MM.1S (cell line): ENCODE data around the gene SMAD3.

ENCODE experiments used
- DNase-seq: peaks from one replicate; pipeline ENCODE4 v3.0.0-alpha.2; 2015
- H2AFZ ChIP-seq: fragments of 300-600 bp; sonication (generic); 2 replicates; pipeline ENCODE4 v1.6.0; 2016; ENCODE audit warnings: antibody characterized with exemption, low read length
- H3F3A ChIP-seq: fragments of 300-600 bp; sonication (generic); 2 replicates; pipeline ENCODE4 v1.6.1; 2016; ENCODE audit warnings: mild to moderate bottlenecking, antibody characterized with exemption, low read length, moderate library complexity, mixed read lengths; ENCODE audit not compliant: insufficient read depth
- H3K27ac ChIP-seq: fragments of 300-600 bp; sonication (generic); 2 replicates; pipeline ENCODE4 v1.5.1; 2016; ENCODE audit warnings: mild to moderate bottlenecking, low read length
- H3K27me3 ChIP-seq: fragments of 300-600 bp; sonication (generic); replicated peaks from 2 replicates; pipeline ENCODE4 v1.6.0; 2016; ENCODE audit warnings: low read length; ENCODE audit not compliant: insufficient read depth
- H3K36me3 ChIP-seq: fragments of 300-600 bp; sonication (generic); replicated peaks from 2 replicates; pipeline ENCODE4 v1.6.1; 2016; ENCODE audit warnings: mild to moderate bottlenecking, low read length, mixed read lengths; ENCODE audit not compliant: insufficient read depth
- H3K4me1 ChIP-seq: fragments of 300-600 bp; sonication (generic); 2 replicates; pipeline ENCODE4 v1.6.1; 2016; ENCODE audit warnings: low read length, mixed read lengths
- H3K4me2 ChIP-seq: fragments of 300-600 bp; sonication (generic); 2 replicates; pipeline ENCODE4 v1.6.0; 2016; ENCODE audit warnings: low read depth, low read length
- H3K4me3 ChIP-seq: fragments of 300-600 bp; sonication (generic); 2 replicates; pipeline ENCODE4 v1.5.1; 2016; ENCODE audit warnings: low read length, mixed read lengths
- H3K79me2 ChIP-seq: fragments of 300-600 bp; sonication (generic); 2 replicates; pipeline ENCODE4 v1.6.1; 2016; ENCODE audit warnings: mixed run types, low read length, mixed read lengths
- H3K9ac ChIP-seq: fragments of 300-600 bp; sonication (generic); 2 replicates; pipeline ENCODE4 v1.6.1; 2016; ENCODE audit warnings: low read length, mixed read lengths
- H3K9me2 ChIP-seq: fragments of 300-600 bp; sonication (generic); replicated peaks from 2 replicates; pipeline ENCODE4 v1.6.1; 2016; ENCODE audit warnings: mild to moderate bottlenecking, low read length, mixed read lengths; ENCODE audit not compliant: insufficient read depth
- H3K9me3 ChIP-seq: fragments of 300-600 bp; sonication (generic); replicated peaks from 2 replicates; pipeline ENCODE4 v1.6.1; 2016; ENCODE audit warnings: mild to moderate bottlenecking, low read length, mixed read lengths; ENCODE audit not compliant: insufficient read depth
- H4K20me1 ChIP-seq: fragments of 300-600 bp; sonication (generic); 2 replicates; pipeline ENCODE4 v1.6.1; 2016; ENCODE audit warnings: mild to moderate bottlenecking, low read length, moderate library complexity, mixed read lengths; ENCODE audit not compliant: insufficient read depth
- CTCF ChIP-seq: fragments of 300-600 bp; sonication (generic); IDR thresholded peaks from 2 replicates; pipeline ENCODE4 v1.5.1; 2016; ENCODE audit warnings: antibody characterized with exemption, low read length, mixed read lengths
- EZH2 ChIP-seq: fragments of 300-600 bp; sonication (generic); optimal IDR thresholded peaks from 2 replicates; pipeline ENCODE3; 2017; ENCODE audit warnings: low read depth, mild to moderate bottlenecking, antibody characterized with exemption, low read length, mixed read lengths
- EZH2phosphoT487 ChIP-seq: fragments of 300-600 bp; sonication (generic); IDR thresholded peaks from 2 replicates; pipeline ENCODE4 v1.6.1; 2018; ENCODE audit warnings: antibody characterized with exemption, low read length

The SMAD3 gene

GRCh38 chr15:67022587-67023105 is 42.8 kb upstream of the SMAD3 start:
- H3K4me3 ChIP-seq, result no peak overlapping the region
- no peaks in the 10 kb centered on the region for H4K20me1 ChIP-seq
- TF ChIP-seq EZH2phosphoT487 (no peak), EZH2 (no peak), CTCF (no peak)
- no peak overlapping the region for H3K9ac ChIP-seq
- no peaks in the 10 kb centered on the region for H3K79me2 ChIP-seq
- no peaks in the 10 kb centered on the region for H3K36me3 ChIP-seq
- no peaks in the 10 kb centered on the region for H3K9me3 ChIP-seq
- H3K4me2 ChIP-seq, result no peak overlapping the region
- H3K4me1 ChIP-seq, result peaks cover 24% of the 10 kb centered on the region
- H3K9me2 ChIP-seq, result no peaks in the 10 kb centered on the region
- no peak for DNase-seq
- no peaks in the 10 kb centered on the region for H3K27me3 ChIP-seq
- no peak overlapping the region for H3K27ac ChIP-seq
- no peak overlapping the region for H2AFZ ChIP-seq
- peaks cover 11% of the 10 kb centered on the region; the same call in 1 of the 2 replicates for H3F3A ChIP-seq

GRCh38 chr15:67023517-67024313 is 41.7 kb upstream of the SMAD3 start:
- no peak overlapping the region for H3K4me3 ChIP-seq
- no peaks in the 10 kb centered on the region for H3K9me3 ChIP-seq
- peaks cover 24% of the 10 kb centered on the region for H3K4me1 ChIP-seq

GRCh38 chr15:67024314-67024997 is 40.9 kb upstream of the SMAD3 start:
- peak; percentile 46 for DNase-seq

More at GRCh38 chr15:67023517-67024313, 41.7 kb upstream of the SMAD3 start:
- Histone ChIP-seq H3F3A (peaks cover 11% of the 10 kb centered on the region; the same call in 1 of the 2 replicates), H3K36me3 (no peaks in the 10 kb centered on the region), H3K9ac (no peak overlapping the region), H3K9me2 (no peaks in the 10 kb centered on the region), H2AFZ (no peak overlapping the region), H3K27me3 (no peaks in the 10 kb centered on the region), H3K4me2 (peak overlapping the region; percentile 58; the same call in 1 of the 2 replicates), H3K79me2 (no peaks in the 10 kb centered on the region), H3K27ac (no peak overlapping the region), H4K20me1 (no peaks in the 10 kb centered on the region)
- DNase-seq, result no peak
- TF ChIP-seq EZH2 (no peak), EZH2phosphoT487 (no peak), CTCF (no peak)

More at GRCh38 chr15:67024314-67024997, 40.9 kb upstream of the SMAD3 start:
- peaks cover 11% of the 10 kb centered on the region; the same call in 1 of the 2 replicates for H3F3A ChIP-seq
- no peaks in the 10 kb centered on the region for H3K27me3 ChIP-seq
- no peak overlapping the region for H3K4me3 ChIP-seq
- H3K9ac ChIP-seq, result no peak overlapping the region
- TF ChIP-seq EZH2 (no peak), CTCF (no peak)
- no peaks in the 10 kb centered on the region for H3K9me2 ChIP-seq
- H3K4me1 ChIP-seq, result peaks cover 24% of the 10 kb centered on the region
- peak overlapping the region; percentile 58 for H3K4me2 ChIP-seq
- peak overlapping the region; percentile 34; the same call in 1 of the 2 replicates for H2AFZ ChIP-seq
- no peaks in the 10 kb centered on the region for H3K36me3 ChIP-seq
- no peaks in the 10 kb centered on the region for H3K9me3 ChIP-seq
- peak overlapping the region; percentile 26; the same call in 1 of the 2 replicates for H3K27ac ChIP-seq
- no peaks in the 10 kb centered on the region for H4K20me1 ChIP-seq
- H3K79me2 ChIP-seq, result no peaks in the 10 kb centered on the region
